Measurements from ENCODE around the gene SLX9. TPM values are rescaled to one million over a fixed set of nuclear protein-coding genes. Genes with fewer than 3 reads are reported as not detected.

The SLX9 gene
- total and polyA plus RNA-seq, 9 donors: 5.6 to 24.1 (median 16.6) TPM

DNA sequence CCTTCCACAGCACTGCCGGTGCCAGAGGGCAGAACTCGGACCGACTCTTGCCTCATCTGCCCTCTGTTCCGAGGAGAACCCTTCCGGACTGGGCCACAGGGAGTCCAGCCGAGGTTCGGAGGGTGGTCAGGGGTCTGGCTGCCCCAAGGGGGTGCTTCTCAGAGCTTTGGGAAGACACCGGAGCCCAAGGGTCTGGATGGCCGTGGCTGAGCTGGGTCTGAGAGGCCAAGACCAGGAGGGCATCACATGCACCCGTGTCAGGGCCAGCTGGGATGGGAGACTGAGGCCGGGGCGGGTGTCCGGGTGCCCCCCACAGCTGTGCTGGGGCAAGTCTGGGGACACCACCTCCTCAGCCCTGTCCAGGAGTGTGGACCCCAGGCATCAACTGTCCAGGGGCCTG, 51.1 kb downstream of the SLX9 start:
- TF ChIP-seq, protein P1, sequence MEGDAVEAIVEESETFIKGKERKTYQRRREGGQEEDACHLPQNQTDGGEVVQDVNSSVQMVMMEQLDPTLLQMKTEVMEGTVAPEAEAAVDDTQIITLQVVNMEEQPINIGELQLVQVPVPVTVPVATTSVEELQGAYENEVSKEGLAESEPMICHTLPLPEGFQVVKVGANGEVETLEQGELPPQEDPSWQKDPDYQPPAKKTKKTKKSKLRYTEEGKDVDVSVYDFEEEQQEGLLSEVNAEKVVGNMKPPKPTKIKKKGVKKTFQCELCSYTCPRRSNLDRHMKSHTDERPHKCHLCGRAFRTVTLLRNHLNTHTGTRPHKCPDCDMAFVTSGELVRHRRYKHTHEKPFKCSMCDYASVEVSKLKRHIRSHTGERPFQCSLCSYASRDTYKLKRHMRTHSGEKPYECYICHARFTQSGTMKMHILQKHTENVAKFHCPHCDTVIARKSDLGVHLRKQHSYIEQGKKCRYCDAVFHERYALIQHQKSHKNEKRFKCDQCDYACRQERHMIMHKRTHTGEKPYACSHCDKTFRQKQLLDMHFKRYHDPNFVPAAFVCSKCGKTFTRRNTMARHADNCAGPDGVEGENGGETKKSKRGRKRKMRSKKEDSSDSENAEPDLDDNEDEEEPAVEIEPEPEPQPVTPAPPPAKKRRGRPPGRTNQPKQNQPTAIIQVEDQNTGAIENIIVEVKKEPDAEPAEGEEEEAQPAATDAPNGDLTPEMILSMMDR (IDR thresholded peaks at IDR 0.05): no peak
- TF ChIP-seq EP300 (IDR thresholded peaks at IDR 0.05): no peak
- no peak for TF ChIP-seq POLR2A (IDR thresholded peaks at IDR 0.05)
- WGBS, 3 donors: 84 to 88% (median 88%) methylated on average over 3 to 13 of the region's 13 CpGs
- H3K4me3 ChIP-seq: no peak overlapping the region
- H3K4me1 ChIP-seq (ENCODE audit: insufficient read depth): peaks cover 19% of the 10 kb centered on the region
- no peaks in the 10 kb centered on the region for H3K36me3 ChIP-seq
- no peaks in the 10 kb centered on the region for H3K9me3 ChIP-seq
- no peak overlapping the region for H3K27ac ChIP-seq
- intact Hi-C loops (cut with DNase I): no loop called here
- no peaks in the 10 kb centered on the region for H3K27me3 ChIP-seq
- no peak for DNase-seq

DNA sequence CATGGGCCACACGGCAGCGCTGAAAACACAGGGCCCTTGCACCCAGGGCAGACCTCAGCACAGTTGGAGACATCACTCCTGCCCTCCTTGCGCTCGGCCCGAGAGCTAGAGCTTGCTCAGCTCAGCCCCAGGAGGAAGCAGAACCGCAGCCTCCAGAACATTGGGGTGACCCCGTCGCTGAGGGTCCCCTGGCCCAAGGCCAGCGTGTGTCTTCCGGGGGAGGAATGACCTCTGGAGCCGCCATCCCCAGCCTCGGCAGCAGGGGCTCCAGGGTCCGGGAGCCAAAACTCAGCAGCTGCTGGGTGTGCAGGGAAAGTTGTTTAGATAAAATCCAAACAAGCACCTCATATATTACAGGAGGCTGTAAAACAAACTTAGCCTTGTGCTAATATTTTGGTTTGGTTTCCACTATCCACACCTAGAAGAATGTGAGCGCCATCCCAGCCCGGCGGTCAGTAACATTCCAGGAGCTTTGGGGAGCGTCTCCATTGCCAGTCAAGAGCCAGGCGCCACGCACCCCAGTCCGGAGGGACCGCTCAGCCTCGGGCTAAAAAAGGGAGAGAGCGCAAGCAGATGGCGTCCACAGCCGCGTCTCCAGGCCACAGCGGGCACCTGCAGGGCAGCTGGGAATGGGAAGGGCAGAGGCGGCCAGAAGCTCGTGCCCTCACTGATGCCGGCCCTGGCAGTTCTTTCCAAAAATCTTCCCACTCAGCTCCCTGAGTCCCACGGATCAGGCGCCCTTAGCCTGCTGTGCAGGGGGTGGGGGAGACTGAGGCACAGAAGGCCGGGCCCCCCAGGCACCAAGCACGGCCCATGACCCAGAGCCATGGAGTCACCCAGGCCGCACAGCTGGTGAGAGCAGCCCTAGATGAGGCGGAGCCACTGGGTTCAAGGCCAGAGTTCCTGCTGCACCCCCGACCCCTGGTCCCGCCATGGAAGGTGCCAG, 52.0 kb downstream of the SLX9 start:
- Histone ChIP-seq H3K27me3 (no peaks in the 10 kb centered on the region), H3K27ac (no peak overlapping the region), H3K4me1 (ENCODE audit: insufficient read depth) (peaks cover 19% of the 10 kb centered on the region), H3K36me3 (no peaks in the 10 kb centered on the region), H3K4me3 (no peak overlapping the region), H3K9me3 (no peaks in the 10 kb centered on the region)
- WGBS, 3 donors: 12 to 32% (median 16%) methylated on average over 35 to 38 of the region's 38 CpGs
- peak in 3 of 5 donors; percentile 47 to 78 (median 63) for DNase-seq
- intact Hi-C loops (cut with DNase I): no loop called here
- no peak for TF ChIP-seq EP300 (IDR thresholded peaks at IDR 0.05)
- TF ChIP-seq, protein P1 (IDR thresholded peaks at IDR 0.05): no peak
- no peak for TF ChIP-seq POLR2A (IDR thresholded peaks at IDR 0.05)

DNA sequence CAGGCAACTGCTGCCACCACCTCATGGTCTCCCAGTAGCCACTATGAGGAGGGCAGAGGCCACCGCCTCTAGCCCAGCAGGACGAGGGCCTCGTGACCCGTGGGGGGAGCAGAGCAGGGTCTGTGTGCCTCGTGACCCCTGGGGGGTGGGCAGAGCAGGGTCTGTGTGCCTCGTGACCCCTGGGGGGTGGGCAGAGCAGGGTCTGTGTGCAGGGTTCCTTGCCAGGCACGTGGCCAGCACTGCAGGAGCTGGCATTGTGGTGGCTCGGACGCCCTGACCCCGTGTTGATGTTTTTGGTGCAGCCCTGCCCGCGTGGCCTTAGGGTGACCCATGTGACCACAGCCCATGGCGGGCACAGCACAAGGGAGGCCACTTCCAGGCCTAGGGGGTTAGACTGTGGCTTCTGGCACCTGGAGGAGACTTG, 52.8 kb downstream of the SLX9 start:
- intact Hi-C loops (cut with DNase I): no loop called here

DNA sequence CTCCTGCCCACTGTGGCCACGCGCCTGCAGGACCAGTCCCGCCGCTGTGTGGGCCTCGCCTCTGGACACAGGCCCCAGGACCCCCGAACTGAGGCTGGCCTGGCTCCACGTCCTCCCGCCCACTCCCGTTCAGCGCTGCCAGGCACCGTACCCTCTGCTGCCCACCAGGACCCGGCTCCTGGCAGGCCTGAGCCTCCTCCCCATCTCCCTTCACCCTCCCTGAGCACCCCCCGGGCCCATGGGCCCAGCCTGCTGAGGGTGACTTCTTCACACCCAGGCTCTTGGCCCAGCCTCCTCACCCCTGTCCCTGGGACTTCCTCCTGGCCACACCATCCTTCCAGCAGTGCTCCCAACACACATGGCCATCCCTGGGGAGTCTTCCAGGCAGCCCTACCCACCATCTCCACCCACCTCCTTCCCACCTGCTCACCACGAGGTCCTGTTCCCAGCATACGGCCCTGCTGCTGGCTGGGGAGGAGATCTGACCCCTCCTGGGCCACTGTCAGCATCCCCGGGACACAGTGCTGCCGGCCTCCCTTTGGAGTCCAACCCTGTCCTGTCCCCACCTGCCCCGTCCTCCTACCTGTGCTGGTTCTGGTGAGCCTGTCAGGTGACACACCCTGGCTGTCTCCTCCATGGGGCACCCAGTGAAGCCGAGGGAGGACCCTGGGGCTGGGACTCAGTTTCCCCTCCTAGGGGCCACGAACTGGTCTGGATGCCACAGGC, 53.7 kb downstream of the SLX9 start:
- no peaks in the 10 kb centered on the region for H3K27me3 ChIP-seq
- intact Hi-C loops (cut with DNase I): no loop called here
- DNase-seq: no peak
- H3K9me3 ChIP-seq: no peaks in the 10 kb centered on the region
- peaks cover 19% of the 10 kb centered on the region for H3K4me1 ChIP-seq (ENCODE audit: insufficient read depth)
- no peak overlapping the region for H3K27ac ChIP-seq
- 91 to 94% (median 92%) methylated on average over 20 of the region's 20 CpGs for WGBS, 3 donors
- H3K4me3 ChIP-seq: no peak overlapping the region
- no peaks in the 10 kb centered on the region for H3K36me3 ChIP-seq
- TF ChIP-seq POLR2A (IDR thresholded peaks at IDR 0.05) (no peak), EP300 (IDR thresholded peaks at IDR 0.05) (no peak)
- TF ChIP-seq, protein P1 (IDR thresholded peaks at IDR 0.05): no peak

More for the DNA sequence above, 52.8 kb downstream of the SLX9 start:
- Histone ChIP-seq H3K4me1 (ENCODE audit: insufficient read depth) (peaks cover 19% of the 10 kb centered on the region), H3K4me3 (no peak overlapping the region), H3K36me3 (no peaks in the 10 kb centered on the region), H3K27ac (no peak overlapping the region), H3K9me3 (no peaks in the 10 kb centered on the region), H3K27me3 (no peaks in the 10 kb centered on the region)
- 82 to 89% (median 86%) methylated on average over 12 to 13 of the region's 13 CpGs for WGBS, 3 donors
- TF ChIP-seq POLR2A (IDR thresholded peaks at IDR 0.05) (no peak), EP300 (IDR thresholded peaks at IDR 0.05) (no peak)
- TF ChIP-seq, protein P1 (IDR thresholded peaks at IDR 0.05): no peak
- no peak for DNase-seq
